HUES6 (cell line): ENCODE measurements around the gene SH3PXD2B.
"Not testable (repeated sequence)": the region's sequence is repeated elsewhere in the genome, so short reads cannot be mapped to it uniquely, and the experiment has no call there.

ENCODE experiments used
- H3K27ac ChIP-seq: 2 replicates; pipeline ENCODE4 v1.7.0; 2013; ENCODE audit warnings: low read depth, mild to moderate bottlenecking, low read length, inconsistent platforms
- H3K27me3 ChIP-seq: 2 replicates; pipeline ENCODE4 v1.6.1; 2013; ENCODE audit warnings: low read length; ENCODE audit not compliant: control insufficient read depth, insufficient read depth
- H3K36me3 ChIP-seq: 2 replicates; pipeline ENCODE4 v1.6.1; 2013; ENCODE audit warnings: low read length; ENCODE audit not compliant: control insufficient read depth, insufficient read depth
- H3K4me1 ChIP-seq: 2 replicates; pipeline ENCODE4 v1.6.1; 2013; ENCODE audit warnings: low read length; ENCODE audit not compliant: control insufficient read depth, insufficient read depth
- H3K4me3 ChIP-seq: 2 replicates; pipeline ENCODE4 v1.5.1; 2013; ENCODE audit warnings: low read depth, low read length
- H3K9ac ChIP-seq: one replicate; pipeline ENCODE4 v1.6.1; 2013; ENCODE audit warnings: mild to moderate bottlenecking, low read length
- H3K9me3 ChIP-seq: 2 replicates; pipeline ENCODE4 v1.6.1; 2013; ENCODE audit warnings: low read depth, low read length; ENCODE audit not compliant: control insufficient read depth, insufficient read depth

Gene SH3PXD2B

DNA sequence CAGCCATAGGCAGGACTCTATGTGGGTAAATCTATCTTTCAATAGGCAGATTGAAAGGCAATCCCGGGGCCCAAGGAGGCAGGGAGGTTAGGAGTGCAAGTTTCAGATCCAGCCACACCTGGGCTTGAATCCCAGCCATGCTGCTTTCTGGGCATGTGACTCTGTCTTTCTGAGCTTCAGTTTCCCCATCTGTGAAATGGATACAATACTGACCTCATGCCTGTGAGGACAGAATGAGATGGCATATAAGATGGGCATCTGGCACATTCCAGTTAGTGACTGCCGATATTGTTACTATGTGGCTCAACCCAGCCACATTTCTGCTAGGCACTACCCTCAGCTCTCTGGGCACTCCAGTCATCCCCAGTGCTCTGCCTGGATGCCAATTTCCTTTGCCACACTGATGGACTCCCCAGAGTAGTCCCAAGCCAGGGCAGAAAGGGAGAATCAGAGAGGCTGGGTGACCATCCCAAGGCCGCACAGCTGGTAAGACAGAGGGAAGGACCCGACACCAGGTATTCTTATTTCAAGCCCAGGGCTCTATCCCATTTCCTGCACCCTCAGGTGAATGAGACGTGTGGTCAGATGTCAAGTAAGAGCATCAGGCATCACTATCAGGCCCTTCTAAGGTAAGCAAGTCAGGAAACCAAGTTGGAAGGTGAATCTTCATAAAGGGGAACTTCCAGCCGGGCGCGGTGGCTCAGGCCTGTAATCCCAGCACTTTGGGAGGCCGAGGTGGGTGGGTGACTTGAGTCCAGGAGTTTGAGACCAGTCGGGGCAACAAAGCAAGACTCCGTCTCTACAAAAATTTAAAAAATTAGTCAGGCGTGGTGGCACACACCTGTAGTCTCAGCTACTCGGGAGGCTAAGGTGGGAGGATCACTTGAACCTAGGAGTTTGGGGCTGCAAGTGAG, 38.7 kb downstream of the SH3PXD2B start:
- H3K4me1 ChIP-seq, result peaks cover 7% of the 10 kb centered on the region; the same call in 1 of the 2 replicates

DNA sequence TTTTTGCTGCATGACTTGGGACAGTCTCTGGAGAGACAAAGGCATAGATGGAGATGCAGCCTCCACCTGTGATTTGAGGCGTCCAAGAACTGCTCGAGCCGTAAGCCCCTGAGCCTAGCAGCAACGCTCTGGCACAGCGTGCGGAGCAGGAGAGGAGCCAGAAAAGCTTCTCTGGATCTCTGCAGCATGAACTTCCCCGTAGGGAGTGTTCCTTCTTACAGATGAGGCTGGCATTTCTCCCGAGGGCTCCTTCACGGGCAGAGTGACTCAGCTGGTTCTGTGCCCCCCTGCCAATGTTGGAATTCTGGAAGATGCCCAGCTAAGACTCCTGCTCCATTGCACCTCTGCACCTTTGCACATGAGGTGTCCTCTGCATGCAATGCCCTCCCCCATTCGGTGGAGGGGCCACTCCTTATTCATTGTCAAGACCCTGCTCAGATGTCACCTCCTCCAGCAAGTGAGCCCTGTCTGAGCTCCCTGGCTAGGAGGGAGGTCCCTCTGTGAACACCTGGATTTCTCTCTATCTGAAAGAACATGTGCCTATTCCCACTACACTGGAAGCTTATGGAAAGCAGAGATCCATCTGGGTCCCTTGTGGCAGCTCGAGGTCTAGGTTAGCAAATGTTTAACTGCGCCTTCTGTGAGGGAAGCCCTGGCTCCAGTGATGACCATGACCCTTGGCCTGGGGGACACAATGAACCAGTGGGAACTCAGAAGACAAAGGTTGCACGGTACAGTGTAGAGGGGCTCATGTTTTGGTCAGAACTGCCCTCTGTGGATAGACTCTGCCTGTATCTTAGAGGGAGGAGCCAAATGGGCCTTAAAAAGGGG, 39.6 kb downstream of the SH3PXD2B start:
- no peaks in the 10 kb centered on the region for H3K9me3 ChIP-seq
- H3K4me3 ChIP-seq, result no peak overlapping the region
- H3K4me1 ChIP-seq, result peaks cover 7% of the 10 kb centered on the region; the same call in 1 of the 2 replicates
- H3K9ac ChIP-seq, result no peak overlapping the region
- no peaks in the 10 kb centered on the region for H3K27me3 ChIP-seq
- H3K36me3 ChIP-seq, result peaks cover 35% of the 10 kb centered on the region
- no peak overlapping the region for H3K27ac ChIP-seq

More for the DNA sequence above, 38.7 kb downstream of the SH3PXD2B start:
- Histone ChIP-seq H3K27ac (no peak overlapping the region), H3K36me3 (peaks cover 40% of the 10 kb centered on the region), H3K9ac (no peak overlapping the region), H3K4me3 (no peak overlapping the region), H3K9me3 (no peaks in the 10 kb centered on the region), H3K27me3 (no peaks in the 10 kb centered on the region)

DNA sequence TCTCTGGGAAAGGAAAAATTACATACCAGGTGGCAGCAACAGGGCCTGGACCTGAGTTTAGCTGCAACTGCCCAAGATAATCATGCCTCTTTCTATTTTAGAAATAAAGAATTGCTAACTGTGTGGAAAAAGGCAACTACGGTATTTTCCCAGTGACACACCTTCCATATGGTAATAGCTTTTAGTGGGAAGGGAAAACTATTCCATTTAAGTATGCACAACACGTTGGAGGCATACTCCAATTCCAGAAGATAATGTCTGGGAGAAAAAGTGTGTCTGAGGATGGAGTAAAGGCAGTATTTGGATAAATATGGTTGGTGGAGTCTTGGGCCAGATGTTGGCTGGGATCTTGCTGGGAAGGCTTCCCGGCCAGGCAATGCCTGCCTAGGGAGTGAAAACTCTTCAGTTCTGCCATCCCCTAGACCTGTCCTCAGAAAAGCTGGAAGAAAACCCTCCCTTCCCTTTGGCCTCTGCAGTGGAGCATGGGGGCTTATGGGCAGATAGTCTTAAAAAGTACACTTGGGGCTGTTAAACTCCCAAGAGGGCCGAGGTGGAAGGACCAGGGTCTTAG, 40.6 kb downstream of the SH3PXD2B start:
- peaks cover 7% of the 10 kb centered on the region; the same call in 1 of the 2 replicates for H3K4me1 ChIP-seq
- H3K27me3 ChIP-seq, result no peaks in the 10 kb centered on the region
- H3K27ac ChIP-seq, result no peak overlapping the region
- H3K9me3 ChIP-seq, result no peaks in the 10 kb centered on the region
- peaks cover 26% of the 10 kb centered on the region for H3K36me3 ChIP-seq
- H3K4me3 ChIP-seq, result no peak overlapping the region
- H3K9ac ChIP-seq, result no peak overlapping the region

DNA sequence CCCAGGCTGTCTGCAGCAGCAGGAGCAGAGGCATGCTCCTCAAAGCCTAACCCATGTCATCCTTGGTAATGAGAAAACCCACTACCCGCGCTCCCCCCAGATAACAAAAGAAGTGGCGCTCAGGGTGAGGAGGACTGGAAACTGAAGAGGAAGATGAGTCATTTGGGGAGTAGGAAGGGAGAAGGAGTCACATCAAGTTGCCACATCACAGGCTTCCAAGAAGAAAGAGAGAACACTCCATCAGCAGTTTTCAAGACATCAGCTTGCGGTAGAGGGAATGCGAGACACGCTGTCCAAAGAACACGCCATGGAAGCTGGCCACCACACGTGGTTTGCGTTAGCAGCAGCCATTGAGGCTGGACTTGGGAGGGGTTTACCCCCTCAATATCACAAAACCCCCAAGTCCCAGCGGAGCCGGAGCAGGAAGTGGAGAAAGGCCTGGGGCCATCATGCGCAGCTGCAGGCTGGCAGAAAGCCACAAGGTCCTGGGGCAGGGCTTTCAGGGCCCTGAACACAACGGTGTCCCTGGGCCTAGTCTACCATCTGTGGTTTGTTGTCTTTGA, 41.5 kb downstream of the SH3PXD2B start:
- Histone ChIP-seq H3K4me1 (peaks cover 7% of the 10 kb centered on the region; the same call in 1 of the 2 replicates), H3K9ac (no peak overlapping the region), H3K9me3 (no peaks in the 10 kb centered on the region), H3K4me3 (no peak overlapping the region), H3K36me3 (peaks cover 17% of the 10 kb centered on the region), H3K27me3 (no peaks in the 10 kb centered on the region), H3K27ac (no peak overlapping the region)

DNA sequence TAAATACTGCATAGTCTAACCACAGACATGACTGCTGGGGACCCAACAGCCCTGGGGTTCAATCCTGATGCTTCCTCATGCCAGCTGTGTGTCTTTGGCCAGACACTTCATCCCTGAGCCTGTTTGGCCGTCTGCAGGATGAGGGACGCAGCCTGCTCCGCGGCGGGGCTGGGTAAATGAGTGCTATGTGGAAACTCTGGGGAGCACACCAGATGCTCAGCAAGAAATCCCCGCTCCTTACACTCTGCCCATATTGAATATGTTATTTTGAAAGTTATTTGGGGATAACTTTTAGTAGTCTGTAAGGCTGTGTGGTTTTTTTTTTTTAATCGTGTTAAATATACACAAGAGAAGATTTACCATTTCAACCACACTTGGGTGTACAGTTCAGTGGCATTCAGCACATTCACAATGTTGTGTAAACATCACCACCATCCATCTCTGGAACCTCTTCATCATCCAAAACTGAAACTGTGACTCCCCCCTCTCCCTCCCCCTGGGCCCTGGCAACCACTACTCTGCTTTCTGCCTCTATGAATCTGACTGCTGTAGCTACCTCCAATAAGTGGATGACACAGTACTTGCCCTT, 42.7 kb downstream of the SH3PXD2B start:
- Histone ChIP-seq H3K9ac (no peak overlapping the region), H3K4me3 (no peak overlapping the region), H3K4me1 (peaks cover 7% of the 10 kb centered on the region; the same call in 1 of the 2 replicates), H3K9me3 (no peaks in the 10 kb centered on the region), H3K36me3 (peaks cover 25% of the 10 kb centered on the region), H3K27ac (no peak overlapping the region), H3K27me3 (no peaks in the 10 kb centered on the region)

DNA sequence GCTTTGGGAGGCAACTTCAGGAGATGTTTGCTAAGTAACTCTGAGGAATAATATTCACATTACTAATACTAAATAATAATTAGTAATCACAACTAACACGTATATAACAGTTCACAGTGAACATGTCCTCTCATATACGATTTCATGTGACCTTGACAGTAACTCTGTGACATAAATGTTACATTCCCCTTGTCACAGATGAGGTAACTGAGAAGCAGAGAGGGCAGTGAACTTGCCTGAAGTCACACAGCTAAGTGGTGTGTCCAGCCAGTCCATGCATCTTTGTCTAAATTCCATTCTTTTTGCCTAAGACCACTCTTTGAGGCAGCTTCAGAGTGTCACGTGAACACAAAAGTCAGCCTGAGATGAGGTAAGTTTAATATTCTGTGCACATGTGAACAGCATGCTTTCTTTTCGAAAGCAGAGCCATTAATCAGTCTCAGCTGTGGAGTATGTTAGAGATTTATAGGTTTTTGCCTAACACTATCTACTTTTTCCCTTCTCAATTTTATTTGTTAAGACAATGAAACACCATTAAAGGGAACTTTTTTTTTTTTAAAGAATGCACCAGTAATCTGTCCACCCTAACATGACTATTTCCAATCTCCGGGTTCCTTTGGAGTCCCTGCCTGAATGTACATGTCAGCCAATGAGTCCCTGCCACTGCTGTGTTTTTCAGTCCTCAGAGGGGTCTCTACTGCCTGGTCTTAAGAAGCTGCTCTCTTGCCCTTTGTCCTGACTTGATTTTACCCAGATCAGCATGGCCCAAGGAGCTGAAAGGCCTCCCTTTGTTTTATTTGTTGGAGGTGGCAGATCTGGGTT, 43.5 kb downstream of the SH3PXD2B start:
- Histone ChIP-seq H3K27ac (no peak overlapping the region), H3K4me3 (no peak overlapping the region), H3K9me3 (no peaks in the 10 kb centered on the region), H3K27me3 (no peaks in the 10 kb centered on the region), H3K9ac (no peak overlapping the region), H3K4me1 (peaks cover 7% of the 10 kb centered on the region; the same call in 1 of the 2 replicates), H3K36me3 (peaks cover 32% of the 10 kb centered on the region)

DNA sequence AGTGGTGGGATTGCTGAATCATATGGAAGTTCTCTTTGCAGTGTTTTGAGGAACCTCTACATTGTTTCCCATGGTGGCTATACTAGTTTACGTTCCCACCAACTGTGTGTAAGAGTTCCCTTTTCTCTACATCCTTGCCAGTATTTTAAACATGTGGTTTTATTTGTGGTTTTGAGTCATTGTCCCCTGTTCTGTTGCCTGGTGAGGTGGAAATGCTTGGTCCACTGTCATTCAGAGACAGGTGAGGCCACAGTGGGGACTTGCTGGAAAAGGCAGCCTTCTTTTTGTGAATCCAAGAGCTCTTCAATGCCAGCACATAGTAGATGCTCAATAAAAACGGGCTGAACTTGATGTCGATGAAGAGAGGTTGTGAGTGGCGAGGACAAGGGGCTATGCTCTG, 44.2 kb downstream of the SH3PXD2B start:
- Histone ChIP-seq H3K4me3 (no peak overlapping the region), H3K4me1 (peaks cover 5% of the 10 kb centered on the region; the same call in 1 of the 2 replicates), H3K9ac (no peak overlapping the region), H3K36me3 (peaks cover 39% of the 10 kb centered on the region), H3K27me3 (no peaks in the 10 kb centered on the region), H3K9me3 (no peaks in the 10 kb centered on the region), H3K27ac (no peak overlapping the region)

DNA sequence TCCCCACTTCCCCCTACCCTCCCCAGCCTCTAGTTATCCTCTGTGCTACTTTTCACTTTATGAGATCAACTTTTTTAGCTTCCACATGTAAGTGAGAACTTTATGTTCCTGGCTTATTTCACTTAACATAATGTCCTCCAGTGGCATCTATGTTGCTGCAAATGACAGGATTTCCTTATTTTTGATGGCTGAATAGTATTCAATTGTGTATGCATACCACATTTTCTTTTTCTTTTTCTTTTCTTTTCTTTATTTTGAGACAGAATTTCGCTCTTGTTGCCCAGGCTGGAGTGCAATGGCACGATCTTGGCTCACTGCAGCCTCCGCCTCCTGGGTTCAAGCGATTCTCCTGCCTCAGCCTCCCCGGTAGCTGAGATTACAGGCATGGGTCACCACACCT, 44.8 kb downstream of the SH3PXD2B start:
- not testable (repeated sequence) for H3K9ac ChIP-seq, H3K27me3 ChIP-seq, H3K9me3 ChIP-seq, H3K4me1 ChIP-seq, H3K27ac ChIP-seq, H3K4me3 ChIP-seq
- H3K36me3 ChIP-seq, result peaks cover 44% of the 10 kb centered on the region

DNA sequence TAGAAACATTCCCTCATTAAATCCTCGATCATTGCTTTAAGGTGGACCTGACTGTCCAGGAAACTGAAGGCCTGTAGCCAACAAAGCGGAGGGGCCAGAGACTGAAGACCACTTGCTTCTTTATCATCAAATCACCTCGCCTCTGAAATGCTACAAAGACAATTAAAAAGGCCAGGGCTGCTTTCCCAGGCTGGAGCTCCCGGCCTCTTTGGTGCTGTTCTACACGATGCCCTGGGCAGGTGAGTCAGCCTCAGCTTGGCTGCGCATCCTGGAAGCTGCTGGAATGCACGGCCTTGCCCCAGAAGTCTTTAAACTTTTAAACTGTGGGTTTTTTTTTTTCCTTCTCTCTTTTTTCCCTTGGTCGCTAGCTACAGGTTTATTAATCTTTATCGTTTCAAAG, 46.5 kb downstream of the SH3PXD2B start:
- Histone ChIP-seq H3K4me3 (no peak overlapping the region), H3K27ac (no peak overlapping the region), H3K27me3 (no peaks in the 10 kb centered on the region), H3K36me3 (peaks cover 50% of the 10 kb centered on the region), H3K9me3 (peaks cover 2% of the 10 kb centered on the region), H3K9ac (no peak overlapping the region), H3K4me1 (peaks cover 10% of the 10 kb centered on the region)

DNA sequence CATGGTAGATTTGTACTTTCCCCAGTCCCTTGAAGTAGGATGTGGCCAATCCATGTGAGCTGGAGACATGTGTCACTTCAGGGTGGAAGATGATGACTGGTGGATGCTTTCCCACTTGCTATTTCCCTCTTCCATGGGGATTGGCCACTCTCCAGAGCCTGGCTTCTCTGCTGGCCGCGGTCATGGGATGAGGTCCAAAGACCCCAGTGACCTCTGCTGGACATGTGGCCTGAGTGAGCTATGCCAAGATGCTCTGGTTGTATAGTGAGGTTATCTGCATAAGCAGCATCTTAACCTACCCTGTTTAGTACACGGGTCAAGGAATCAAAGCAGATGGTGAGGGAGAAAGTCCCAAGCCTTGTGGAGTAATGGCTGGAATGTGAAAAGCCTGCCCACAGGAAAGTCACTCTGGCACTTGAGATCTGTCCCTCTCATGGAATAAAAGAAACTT, 47.1 kb downstream of the SH3PXD2B start:
- H3K9ac ChIP-seq, result no peak overlapping the region
- H3K4me1 ChIP-seq, result peaks cover 13% of the 10 kb centered on the region
- H3K4me3 ChIP-seq, result no peak overlapping the region
- peaks cover 5% of the 10 kb centered on the region for H3K9me3 ChIP-seq
- H3K27me3 ChIP-seq, result no peaks in the 10 kb centered on the region
- H3K36me3 ChIP-seq, result peaks cover 53% of the 10 kb centered on the region
- no peak overlapping the region for H3K27ac ChIP-seq
